Esophagus squamous epithelium (tissue), 5 donors: Measurements from ENCODE around the gene LOXHD1. TPM values are rescaled to one million over a fixed set of nuclear protein-coding genes. Genes with fewer than 3 reads are reported as not detected.

Experiments used
- DNase-seq: peaks from one replicate; lab custom pipeline; 2025; lab: John Stamatoyannopoulos, UW
- H3K27ac ChIP-seq, 4 donors: fragments of 200-600 bp; sonication (generic); one replicate each; pipeline ENCODE4 v1.5.1; 2016 to 2019; ENCODE audit warnings: mild to moderate bottlenecking in 1 of 4
- H3K27me3 ChIP-seq, 4 donors: fragments of 200-600 bp; sonication (generic); 1 replicate in 3 of 4; 2 replicates in 1 of 4; pipeline versions ENCODE4 v1.5.1 to v1.6.0; 2017 to 2021; ENCODE audit warnings: antibody characterized with exemption in 1 of 4
- H3K36me3 ChIP-seq, 3 donors: fragments of 200-600 bp; sonication (generic); one replicate each; pipeline ENCODE4 v1.5.1; 2016 to 2019
- H3K4me1 ChIP-seq, 3 donors: fragments of 200-600 bp; sonication (generic); one replicate each; pipeline ENCODE4 v1.5.1; 2017 to 2019
- H3K4me3 ChIP-seq, 4 donors: fragments of 200-600 bp; sonication (generic); 1 replicate in 3 of 4; 2 replicates in 1 of 4; pipeline ENCODE4 v1.5.1; 2016 to 2019; ENCODE audit warnings: mild to moderate bottlenecking in 2 of 4, moderate library complexity in 1 of 4
- H3K9me3 ChIP-seq, 3 donors: fragments of 200-600 bp; sonication (generic); one replicate each; pipeline ENCODE4 v1.5.1; 2016 to 2019
- POLR2A ChIP-seq, 4 donors: fragments of 450-650 bp; IDR thresholded peaks; one replicate each; pipeline ENCODE4 v1.6.1; 2017; ENCODE audit warnings: antibody characterized with exemption in 4 of 4, mild to moderate bottlenecking in 4 of 4, moderate library complexity in 3 of 4
- WGBS, 2 donors: methylation state at CpG; one replicate each; pipeline ENCODE4 v1.1.5; 2018; 5-methylcytosine and 5-hydroxymethylcytosine counted together
- intact Hi-C: fragments of 100-400 bp; cut with DNase I; formaldehyde crosslinking; loops from one replicate; pipeline ENCODE4 v1.15.0; 2022
- total RNA-seq, 4 donors: library from RNA; depleted of rRNA; stranded (reverse); fragments of >200 nt; gene quantifications; one replicate each; pipeline ENCODE4 v1.1.0, GENCODE V29; 2016
- TF ChIP-seq, protein P1 (sequence below), 6 experiments: fragments of 450-650 bp in 4 of 6; fragments of 200-600 bp in 2 of 6; sonication (generic) in 2 of 6; IDR thresholded peaks; one replicate each; pipeline ENCODE4 v1.5.1; 2016 to 2019; ENCODE audit warnings: antibody characterized with exemption in 6 of 6, mild to moderate bottlenecking in 4 of 6, moderate library complexity in 4 of 6
- donor health status: DM: yes; HTN: yes; CAD: no.

LOXHD1 gene
- total RNA-seq, 4 donors from 2014 or later: 0.19 TPM; not detected in 3

DNA sequence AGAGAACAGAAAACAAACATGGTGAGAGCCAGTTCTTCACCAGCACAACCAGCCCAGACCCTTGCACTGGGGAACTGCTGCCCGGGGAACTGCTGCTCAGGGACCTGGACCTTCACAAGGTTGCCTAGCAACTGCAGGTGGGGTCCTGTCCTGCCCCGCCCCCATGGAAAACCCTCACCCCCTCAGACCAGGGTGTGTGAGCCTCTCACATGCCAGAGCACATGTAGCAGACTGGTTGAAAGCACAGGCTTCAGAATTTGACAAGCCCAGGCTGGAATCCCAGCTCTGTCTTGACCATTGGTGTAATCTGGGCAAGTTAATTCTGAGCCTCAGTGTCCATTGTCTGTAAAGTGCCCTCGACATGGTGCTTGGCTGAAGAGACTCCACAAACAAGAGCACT is 118.6 kb downstream of the LOXHD1 start:
- no peak overlapping the region for H3K27ac ChIP-seq
- peaks cover 0 to 19% (median 0%) of the 10 kb centered on the region in 4 donors for H3K27me3 ChIP-seq
- no peaks in the 10 kb centered on the region for H3K36me3 ChIP-seq
- H3K4me3 ChIP-seq: no peak overlapping the region
- H3K4me1 ChIP-seq: no peaks in the 10 kb centered on the region
- DNase-seq: no peak
- no peaks in the 10 kb centered on the region for H3K9me3 ChIP-seq
- intact Hi-C loops: no loop called here
- TF ChIP-seq, protein P1, sequence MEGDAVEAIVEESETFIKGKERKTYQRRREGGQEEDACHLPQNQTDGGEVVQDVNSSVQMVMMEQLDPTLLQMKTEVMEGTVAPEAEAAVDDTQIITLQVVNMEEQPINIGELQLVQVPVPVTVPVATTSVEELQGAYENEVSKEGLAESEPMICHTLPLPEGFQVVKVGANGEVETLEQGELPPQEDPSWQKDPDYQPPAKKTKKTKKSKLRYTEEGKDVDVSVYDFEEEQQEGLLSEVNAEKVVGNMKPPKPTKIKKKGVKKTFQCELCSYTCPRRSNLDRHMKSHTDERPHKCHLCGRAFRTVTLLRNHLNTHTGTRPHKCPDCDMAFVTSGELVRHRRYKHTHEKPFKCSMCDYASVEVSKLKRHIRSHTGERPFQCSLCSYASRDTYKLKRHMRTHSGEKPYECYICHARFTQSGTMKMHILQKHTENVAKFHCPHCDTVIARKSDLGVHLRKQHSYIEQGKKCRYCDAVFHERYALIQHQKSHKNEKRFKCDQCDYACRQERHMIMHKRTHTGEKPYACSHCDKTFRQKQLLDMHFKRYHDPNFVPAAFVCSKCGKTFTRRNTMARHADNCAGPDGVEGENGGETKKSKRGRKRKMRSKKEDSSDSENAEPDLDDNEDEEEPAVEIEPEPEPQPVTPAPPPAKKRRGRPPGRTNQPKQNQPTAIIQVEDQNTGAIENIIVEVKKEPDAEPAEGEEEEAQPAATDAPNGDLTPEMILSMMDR (IDR thresholded peaks at IDR 0.05): no peak
- TF ChIP-seq POLR2A (IDR thresholded peaks at IDR 0.05): no peak
- 21 to 82% methylated on average over 1 to 3 of the region's 3 CpGs for WGBS, 2 donors

DNA sequence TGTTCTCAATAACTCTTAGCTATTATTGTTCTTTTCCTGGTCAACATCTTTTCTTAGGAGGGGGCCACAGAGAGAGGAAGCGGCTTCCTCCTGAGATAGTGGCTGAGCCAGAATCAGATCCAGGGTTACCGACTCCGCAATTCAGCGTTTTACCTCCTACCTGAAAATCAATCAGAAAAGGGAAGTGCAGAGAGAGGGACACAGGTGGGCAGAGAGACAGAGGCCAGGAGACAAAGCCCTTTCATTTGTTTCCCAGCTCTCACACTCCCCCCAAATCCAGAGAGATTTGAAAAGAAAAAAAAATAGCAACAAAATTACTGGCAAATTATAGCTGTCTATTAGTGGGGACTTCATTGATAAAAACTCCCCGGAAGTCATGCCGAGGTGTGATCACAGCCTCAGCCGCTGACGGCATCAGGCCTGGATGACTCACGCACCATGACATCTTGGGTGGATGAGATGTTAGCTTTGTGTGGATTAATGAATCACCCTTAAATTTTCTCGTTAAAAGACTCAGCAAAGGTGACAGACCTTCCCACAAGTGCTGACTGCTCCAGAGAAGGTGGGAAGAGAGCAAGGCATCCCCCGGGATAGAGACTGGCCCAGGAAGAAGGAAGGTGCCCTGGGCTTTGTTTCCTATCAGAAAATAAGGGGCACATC is 120.7 kb downstream of the LOXHD1 start:
- no peak for TF ChIP-seq POLR2A (IDR thresholded peaks at IDR 0.05)
- TF ChIP-seq, protein P1 (IDR thresholded peaks at IDR 0.05): no peak
- Histone ChIP-seq H3K27ac (no peak overlapping the region), H3K27me3 (peaks cover 0 to 19% (median 0%) of the 10 kb centered on the region in 4 donors), H3K9me3 (no peaks in the 10 kb centered on the region), H3K4me1 (no peaks in the 10 kb centered on the region), H3K36me3 (no peaks in the 10 kb centered on the region), H3K4me3 (no peak overlapping the region)
- 49 to 57% methylated on average over 11 of the region's 11 CpGs for WGBS, 2 donors
- intact Hi-C loops: no loop called here
- no peak for DNase-seq

DNA sequence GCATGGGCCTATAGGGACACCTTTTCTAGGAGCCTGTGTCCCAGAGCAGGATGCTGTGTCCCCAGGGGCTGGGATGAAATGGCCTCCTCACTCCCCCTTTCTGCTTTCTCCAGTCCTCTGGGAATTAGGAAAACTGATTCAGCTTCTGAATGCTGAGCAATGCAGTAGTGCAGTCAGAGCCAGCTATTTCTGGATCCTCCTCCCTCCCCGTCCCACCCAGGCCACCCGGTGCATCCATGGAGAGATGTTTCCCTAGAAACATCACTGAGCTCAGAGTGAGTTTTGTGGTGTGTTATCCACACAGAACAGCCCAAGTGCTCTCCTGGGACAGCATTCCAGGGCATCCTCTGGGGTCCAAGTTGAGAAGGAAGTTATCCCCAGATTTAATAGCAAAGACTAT is 125.5 kb downstream of the LOXHD1 start:
- H3K4me1 ChIP-seq: no peaks in the 10 kb centered on the region
- H3K4me3 ChIP-seq: no peak overlapping the region
- no peaks in the 10 kb centered on the region for H3K9me3 ChIP-seq
- no peak for DNase-seq
- WGBS, 2 donors: 60% methylated on average over 1 of the region's 2 CpGs; no CpG with 5 or more reads in 1 of the 2 donors
- intact Hi-C loops: no loop called here
- no peak for TF ChIP-seq POLR2A (IDR thresholded peaks at IDR 0.05)
- TF ChIP-seq, protein P1 (IDR thresholded peaks at IDR 0.05): no peak
- H3K27me3 ChIP-seq: peaks cover 0 to 7% (median 0%) of the 10 kb centered on the region in 4 donors
- H3K36me3 ChIP-seq: no peaks in the 10 kb centered on the region
- H3K27ac ChIP-seq: no peak overlapping the region

DNA sequence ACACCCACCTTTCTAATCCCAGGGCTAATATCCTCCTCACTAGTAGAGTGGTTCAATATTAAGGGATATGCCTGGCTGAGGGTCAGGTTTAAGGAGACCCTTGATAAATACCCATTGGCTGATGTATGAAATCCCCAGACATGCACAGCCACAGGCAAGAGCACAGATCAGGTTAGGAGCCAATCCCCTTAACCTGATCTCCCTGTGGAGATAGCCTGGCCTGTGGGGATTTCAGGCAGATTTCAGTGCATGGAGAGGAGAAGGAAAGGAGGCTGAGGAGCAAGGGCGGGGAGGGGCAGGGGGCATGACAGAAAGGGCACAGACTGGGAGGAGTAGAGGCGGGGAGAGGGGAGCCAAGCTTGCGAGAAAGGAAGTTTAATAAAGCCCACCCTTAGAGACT is 129.0 kb downstream of the LOXHD1 start:
- Histone ChIP-seq H3K27me3 (no peaks in the 10 kb centered on the region), H3K36me3 (no peaks in the 10 kb centered on the region), H3K4me1 (no peaks in the 10 kb centered on the region), H3K9me3 (peaks cover 0 to 4% (median 0%) of the 10 kb centered on the region in 3 donors), H3K4me3 (no peak overlapping the region), H3K27ac (no peak overlapping the region)
- 86 to 91% methylated on average over 3 of the region's 3 CpGs for WGBS, 2 donors
- intact Hi-C loops: no loop called here
- DNase-seq: no peak
- TF ChIP-seq, protein P1 (IDR thresholded peaks at IDR 0.05): no peak
- TF ChIP-seq POLR2A (IDR thresholded peaks at IDR 0.05): no peak

DNA sequence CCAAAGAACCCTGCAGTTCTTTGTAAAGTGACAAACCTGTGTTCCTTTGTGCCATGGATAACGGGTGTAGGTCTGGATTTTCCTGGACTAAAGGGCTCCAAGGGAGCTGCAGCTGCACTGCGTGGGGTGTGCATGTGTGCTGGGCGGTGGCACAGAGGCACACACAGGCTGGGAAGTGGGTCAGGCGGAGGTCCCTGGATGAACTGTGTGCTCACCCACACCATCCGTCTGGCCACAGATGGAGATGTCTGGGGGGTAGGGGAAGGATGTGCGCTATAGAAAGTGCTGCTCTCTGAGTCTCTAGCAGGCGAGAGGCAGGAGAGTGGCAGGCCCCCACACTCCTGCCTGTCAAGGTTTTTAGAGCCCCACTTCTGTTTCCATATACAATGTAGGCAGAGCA is 137.2 kb downstream of the LOXHD1 start:
- Histone ChIP-seq H3K36me3 (no peaks in the 10 kb centered on the region), H3K27ac (no peak overlapping the region), H3K4me1 (no peaks in the 10 kb centered on the region), H3K4me3 (no peak overlapping the region), H3K27me3 (peaks cover 0 to 14% (median 0%) of the 10 kb centered on the region in 4 donors), H3K9me3 (peaks cover 0 to 4% (median 0%) of the 10 kb centered on the region in 3 donors)
- intact Hi-C loops: no loop called here
- DNase-seq: no peak
- no peak for TF ChIP-seq POLR2A (IDR thresholded peaks at IDR 0.05)
- TF ChIP-seq, protein P1 (IDR thresholded peaks at IDR 0.05): no peak
- 82% methylated on average over 7 of the region's 7 CpGs for WGBS, 2 donors
